GM12878 (cell line): Measurements from ENCODE around the gene TAS1R2. TPM values are rescaled to one million over a fixed set of nuclear protein-coding genes. Genes with fewer than 3 reads are reported as not detected.
A peak's percentile ranks its signal among the peaks of the same experiment; 100 is the strongest.

Experiments used
- ASH2L ChIP-seq: fragments of 300-600, 200-600 bp; sonication (generic); IDR thresholded peaks from 2 replicates; pipeline ENCODE4 v1.6.1; 2017; ENCODE audit warnings: low read depth, mild to moderate bottlenecking, borderline replicate concordance
- CBX5 ChIP-seq: sonication (generic); IDR thresholded peaks from 2 replicates; pipeline ENCODE4 v1.6.1; 2016; ENCODE audit warnings: low read depth, moderate library complexity, mild to moderate bottlenecking, inconsistent platforms
- CUX1 ChIP-seq: IDR thresholded peaks from 2 replicates; pipeline ENCODE4 v1.6.1; 2012; ENCODE audit warnings: improper control_type of control experiment, low read depth, low read length; ENCODE audit not compliant: insufficient replicate concordance
- DPF2 ChIP-seq: fragments of 450-650 bp; IDR thresholded peaks from 2 replicates; pipeline ENCODE4 v1.6.1; 2017; ENCODE audit warnings: mild to moderate bottlenecking
- E2F8 ChIP-seq: fragments of 450-650 bp; IDR thresholded peaks from 2 replicates; pipeline ENCODE4 v1.6.1; 2018; ENCODE audit warnings: mild to moderate bottlenecking, low read depth, moderate library complexity; ENCODE audit not compliant: partially characterized antibody
- FOXK2 ChIP-seq: fragments of 450-650 bp; IDR thresholded peaks from 2 replicates; pipeline ENCODE4 v1.6.1; 2017; ENCODE audit warnings: mild to moderate bottlenecking, moderate library complexity
- HSF1 ChIP-seq: fragments of 150-350 bp; IDR thresholded peaks from 2 replicates; pipeline ENCODE4 v1.6.1; 2014; ENCODE audit warnings: mild to moderate bottlenecking, low read depth, low read length
- IKZF1 ChIP-seq: fragments of 450-650 bp; conservative IDR thresholded peaks from 2 replicates; pipeline ENCODE4 v1.6.1; 2017; ENCODE audit warnings: antibody characterized with exemption, mild to moderate bottlenecking
- IKZF2 ChIP-seq, 2 experiments: fragments of 450-650 bp; IDR thresholded peaks; 2 replicates each; pipeline ENCODE4 v1.6.1; 2017; ENCODE audit warnings: mild to moderate bottlenecking in 2 of 2, moderate library complexity in 2 of 2
- PML ChIP-seq: IDR thresholded peaks from 2 replicates; pipeline ENCODE4 v1.6.1; 2012; ENCODE audit warnings: low read length, inconsistent platforms
- POLR2AphosphoS5 ChIP-seq: IDR thresholded peaks from 2 replicates; pipeline ENCODE4 v1.6.1; 2011; ENCODE audit warnings: mild to moderate bottlenecking, low read length, inconsistent platforms
- RELA ChIP-seq: fragments of 450-650 bp; IDR thresholded peaks from 2 replicates; pipeline ENCODE4 v1.8.0; 2014; ENCODE audit warnings: borderline replicate concordance; ENCODE audit not compliant: partially characterized antibody
- SUZ12 ChIP-seq: fragments of 200-600 bp; sonication (generic); IDR thresholded peaks from one replicate; pipeline ENCODE4 v1.6.1; 2018; ENCODE audit warnings: antibody characterized with exemption, mild to moderate bottlenecking; ENCODE audit not compliant: unreplicated experiment
- TCF7 ChIP-seq: IDR thresholded peaks from 2 replicates; pipeline ENCODE4 v1.6.1; 2014; ENCODE audit warnings: antibody characterized with exemption, borderline replicate concordance
- ZBTB40 ChIP-seq: fragments of 450-650 bp; IDR thresholded peaks from 2 replicates; pipeline ENCODE4 v1.6.1; 2016; ENCODE audit warnings: mild to moderate bottlenecking, moderate library complexity, borderline replicate concordance
- polyA plus RNA-seq, 11 experiments: library from polyadenylated mRNA; depleted of rRNA in 4 of 11; unstranded in 6 of 11; stranded (reverse) in 5 of 11; fragments of >200 nt; fragmentation: Nextera tagmentation in 4 of 11; fragmentation: Illumina TruSeq in 1 of 11; extraction: Ambion mirVana in 4 of 11; extraction: Trizol in 1 of 11; gene quantifications; 1 replicate in 1 of 11; 2 replicates in 10 of 11; pipeline versions ENCODE4 v1.2.1 to v1.2.3, GENCODE V29; 2011 to 2016; ENCODE audit warnings: inconsistent platforms in 2 of 11, missing spikeins in 2 of 11, low read depth in 1 of 11
- total RNA-seq, 4 experiments: library from RNA; depleted of rRNA in 3 of 4; stranded (reverse); fragments of >200 nt in 3 of 4; fragmentation: Illumina TruSeq in 1 of 4; extraction: Trizol in 1 of 4; gene quantifications; 2 replicates each; pipeline versions ENCODE4 v1.2.1 to v1.2.3, GENCODE V29; 2013 to 2021

TAS1R2 gene
- total and polyA plus RNA-seq, 10 of the 15 experiments (the other 5 are each of a cell fraction or from before 2014, with no cell fraction given): not detected

- TF ChIP-seq PML (0 out of 2 replicates have a peak, but pooled peaks have one; percentile 35), ASH2L (0 out of 2 replicates have a peak, but pooled peaks have one; percentile 9), ZBTB40 (peak; percentile 29; the same call in 1 of the 2 replicates), E2F8 (peak; percentile 52), POLR2AphosphoS5 (peak; percentile 59), IKZF2 (IDR thresholded peaks at IDR 0.05) (no peak), SUZ12 (no peak), DPF2 (peak; percentile 30), CBX5 (no peak), FOXK2 (peak; percentile 99), IKZF1 (0 out of 2 replicates have a peak, but pooled peaks have one; percentile 5), RELA (peak; percentile 37), CUX1 (no peak), HSF1 (peak; percentile 33; the same call in 1 of the 2 replicates), TCF7 (no peak)
Observed at GRCh38 chr1:18902523-18903290, 43.2 kb upstream of the TAS1R2 start, which contains the start of gene ALDH4A1 (continued).
